Hematopoietic multipotent progenitor cell treated with erythropoietin and hydrocortisone succinate and interleukin-3 and kit ligand, for 8 days (in vitro differentiated cells): Measurements from ENCODE around the gene GALNT9.
"Not testable (repeated sequence)": the region's sequence is repeated elsewhere in the genome, so short reads cannot be mapped to it uniquely, and the experiment has no call there.

ENCODE experiments used
- DNase-seq: peaks from one replicate; pipeline ENCODE4 v3.0.0-alpha.2; 2015

GALNT9 gene

DNA sequence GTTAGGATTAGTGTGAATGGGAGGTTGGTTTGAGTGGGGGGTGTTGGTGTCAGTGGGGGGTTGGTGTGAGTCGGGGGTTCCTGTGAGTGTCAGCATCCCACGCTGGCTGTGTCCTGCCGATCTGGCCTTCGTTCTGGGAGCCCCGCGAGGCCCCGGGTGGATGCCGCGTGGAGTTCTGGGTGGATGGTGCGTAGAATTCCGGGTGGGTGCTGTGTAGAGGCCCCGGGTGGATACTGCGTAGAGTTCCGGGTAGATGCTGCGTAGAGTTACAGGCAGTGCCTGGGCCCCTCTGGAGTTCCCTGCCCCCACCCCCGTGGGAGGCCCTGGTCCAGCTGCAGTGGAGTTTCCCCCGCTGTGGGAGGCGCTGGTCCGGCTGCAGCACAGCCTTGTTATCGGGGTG lies 176.4 kb downstream of the GALNT9 start:
- no peak for DNase-seq

DNA sequence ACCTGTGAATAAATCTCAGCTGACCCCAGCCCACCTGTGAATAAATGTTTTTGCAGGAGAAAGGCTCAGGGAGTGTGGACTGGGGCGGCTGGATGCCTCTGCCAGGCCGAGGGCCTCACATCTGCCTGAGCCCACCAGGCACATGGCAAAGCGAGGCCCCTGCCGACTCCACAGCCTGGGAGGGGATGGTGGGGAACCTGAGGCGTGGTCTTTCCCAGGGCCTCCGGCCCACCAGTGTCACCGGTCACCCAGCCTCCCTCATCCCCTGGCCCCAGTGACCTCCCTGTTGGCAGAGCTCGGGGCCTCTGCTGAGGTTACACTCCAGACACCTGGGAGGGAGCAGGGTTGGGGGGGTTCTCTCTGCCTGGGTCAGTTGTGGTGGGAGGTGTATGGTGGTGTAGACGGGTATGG lies 177.0 kb downstream of the GALNT9 start:
- DNase-seq: no peak

DNA sequence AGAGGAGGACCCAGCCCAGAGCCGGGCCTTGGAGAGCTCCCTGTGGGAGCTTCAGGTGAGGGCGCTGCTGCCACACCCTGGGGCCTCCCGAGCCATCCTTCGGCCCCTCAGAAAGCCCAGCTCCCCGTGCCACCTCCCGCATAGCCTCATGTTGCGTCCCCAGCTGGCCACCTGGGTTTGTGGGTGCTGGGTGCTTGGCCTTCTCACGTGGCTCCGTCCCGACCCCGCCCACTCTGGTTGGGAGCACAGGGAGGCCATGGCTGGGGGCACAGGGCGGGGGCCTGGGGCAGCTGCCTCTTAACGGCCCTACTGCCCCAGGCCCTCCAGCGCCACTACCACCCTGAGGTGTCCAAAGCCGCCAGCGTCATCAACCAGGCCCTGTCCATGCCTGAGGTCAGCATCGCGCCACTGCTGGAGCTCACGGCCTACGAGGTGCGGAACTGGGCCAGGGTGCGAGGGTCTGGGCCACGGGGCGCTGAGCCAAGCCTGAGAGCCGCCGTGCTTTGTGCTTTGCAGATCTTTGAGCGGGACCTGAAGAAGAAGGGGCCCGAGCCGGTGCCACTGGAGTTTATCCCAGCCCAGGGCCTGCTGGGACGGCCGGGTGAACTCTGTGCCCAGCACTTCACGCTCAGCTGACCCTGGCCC lies 177.5 kb downstream of the GALNT9 start:
- no peak for DNase-seq

DNA sequence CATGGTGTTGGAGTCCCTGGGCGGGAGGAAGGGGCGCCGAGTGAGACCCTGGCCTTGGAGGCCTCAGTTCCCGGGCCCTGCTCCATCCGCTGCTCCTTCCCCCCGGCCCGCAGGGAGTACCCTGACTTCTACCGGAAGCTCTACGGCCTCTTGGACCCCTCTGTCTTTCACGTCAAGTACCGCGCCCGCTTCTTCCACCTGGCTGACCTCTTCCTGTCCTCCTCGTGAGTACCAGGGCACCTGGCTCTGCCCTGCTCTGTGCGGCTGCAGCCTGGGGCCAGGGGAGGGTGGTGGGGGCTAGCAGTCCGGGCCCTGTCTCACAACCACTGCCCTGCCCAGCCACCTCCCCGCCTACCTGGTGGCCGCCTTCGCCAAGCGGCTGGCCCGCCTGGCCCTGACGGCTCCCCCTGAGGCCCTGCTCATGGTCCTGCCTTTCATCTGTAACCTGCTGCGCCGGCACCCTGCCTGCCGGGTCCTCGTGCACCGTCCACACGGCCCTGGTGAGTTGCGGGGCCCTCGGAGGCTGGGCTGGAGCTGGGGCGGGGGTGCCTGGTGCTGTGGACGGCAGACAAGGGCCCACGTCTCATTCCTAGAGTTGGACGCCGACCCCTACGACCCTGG lies 178.1 kb downstream of the GALNT9 start:
- no peak for DNase-seq

DNA sequence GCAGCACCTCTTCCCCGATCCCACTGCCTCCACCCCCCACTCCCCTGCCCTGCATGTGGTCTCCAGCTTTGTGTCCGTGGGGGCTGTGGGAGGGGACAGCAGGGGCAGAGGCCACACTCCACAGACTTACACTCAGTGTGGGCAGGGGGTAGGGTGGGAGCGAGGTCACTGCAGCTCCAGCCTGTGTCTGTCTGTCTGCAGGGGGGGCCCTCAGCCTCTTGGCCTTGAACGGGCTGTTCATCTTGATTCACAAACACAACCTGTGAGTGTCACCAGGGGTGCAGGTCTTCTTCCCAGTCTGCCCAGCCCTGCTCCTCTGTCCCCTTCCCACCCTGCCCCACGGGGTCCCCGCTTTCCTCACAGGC lies 178.6 kb downstream of the GALNT9 start:
- DNase-seq: no peak

DNA sequence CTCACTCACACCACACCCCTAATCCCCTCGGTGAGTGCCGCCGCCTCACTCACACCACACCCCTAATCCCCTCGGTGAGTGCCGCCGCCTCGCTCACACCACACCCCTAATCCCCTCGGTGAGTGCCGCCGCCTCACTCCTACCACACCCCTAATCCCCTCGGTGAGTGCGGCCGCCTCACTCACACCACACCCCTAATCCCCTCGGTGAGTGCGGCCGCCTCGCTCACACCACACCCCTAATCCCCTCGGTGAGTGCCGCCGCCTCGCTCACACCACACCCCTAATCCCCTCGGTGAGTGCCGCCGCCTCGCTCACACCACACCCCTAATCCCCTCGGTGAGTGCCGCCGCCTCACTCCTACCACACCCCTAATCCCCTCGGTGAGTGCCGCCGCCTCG lies 179.9 kb downstream of the GALNT9 start:
- not testable (repeated sequence) for DNase-seq

DNA sequence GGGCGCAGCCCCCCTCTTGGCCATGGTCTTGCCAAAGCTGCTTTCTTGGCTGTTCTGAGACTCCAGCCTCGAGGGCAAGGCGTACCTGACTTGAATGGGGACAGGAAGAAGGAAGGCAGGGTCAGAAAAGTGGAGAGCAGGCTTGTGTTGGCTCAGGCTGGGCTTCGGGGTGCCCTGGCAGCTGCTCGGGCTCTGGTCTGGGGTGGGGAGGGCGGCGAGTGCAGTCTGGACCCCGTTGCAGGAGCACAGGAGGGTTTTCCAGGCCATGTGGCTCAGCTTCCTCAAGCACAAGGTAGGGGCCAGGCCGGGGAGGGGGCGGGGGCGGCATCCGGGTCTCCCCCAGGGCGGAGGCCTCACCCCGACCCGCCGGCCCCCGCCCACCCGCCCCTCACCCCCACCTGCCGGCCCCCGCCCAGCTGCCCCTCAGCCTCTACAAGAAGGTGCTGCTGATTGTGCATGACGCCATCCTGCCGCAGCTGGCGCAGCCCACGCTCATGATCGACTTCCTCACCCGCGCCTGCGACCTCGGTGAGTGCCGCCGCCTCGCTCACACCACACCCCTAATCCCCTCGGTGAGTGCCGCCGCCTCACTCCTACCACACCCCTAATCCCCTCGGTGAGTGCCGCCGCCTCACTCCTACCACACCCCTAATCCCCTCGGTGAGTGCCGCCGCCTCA lies 180.9 kb downstream of the GALNT9 start:
- DNase-seq: no peak

DNA sequence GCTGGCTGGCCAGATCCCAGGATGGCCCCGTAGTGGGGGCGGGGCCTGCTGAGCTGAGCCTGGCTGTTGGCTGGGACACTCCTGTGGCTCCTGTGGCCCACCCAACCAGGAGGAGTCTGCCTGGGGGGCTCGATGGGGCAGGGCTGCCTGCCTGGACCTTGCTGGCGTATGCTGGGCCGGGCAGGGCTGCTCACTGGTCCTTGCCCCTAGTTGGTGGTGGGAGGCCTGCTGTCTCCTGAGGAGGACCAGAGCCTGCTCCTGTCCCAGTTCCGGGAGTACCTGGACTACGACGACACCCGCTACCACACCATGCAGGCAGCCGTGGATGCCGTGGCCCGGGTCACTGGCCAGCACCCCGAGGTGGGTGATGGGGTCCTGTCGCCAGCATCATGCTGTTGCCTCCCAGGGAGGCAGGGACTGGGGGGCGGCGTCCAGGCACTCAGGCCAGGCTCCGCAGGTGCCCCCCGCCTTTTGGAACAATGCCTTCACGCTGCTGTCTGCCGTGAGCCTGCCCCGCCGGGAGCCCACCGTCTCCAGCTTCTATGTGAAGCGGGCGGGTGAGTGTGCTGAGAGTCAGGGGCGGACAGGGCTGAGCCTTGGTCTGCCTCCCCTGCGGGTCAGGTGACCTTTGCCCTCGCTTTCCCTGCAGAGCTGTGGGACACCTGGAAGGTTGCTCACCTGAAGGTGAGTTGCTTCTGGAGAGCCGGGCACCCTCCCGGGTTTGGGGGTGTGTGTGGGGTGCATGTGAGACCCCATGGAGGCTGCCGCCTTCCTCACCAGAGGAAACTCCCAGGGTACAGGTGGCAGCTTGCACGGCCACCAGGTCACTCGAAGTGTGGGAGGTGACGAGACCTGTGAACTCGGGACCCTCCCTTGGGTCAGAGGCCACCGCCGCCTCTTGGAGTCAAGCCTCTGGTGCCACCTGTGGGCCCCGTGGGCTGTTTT lies 181.7 kb downstream of the GALNT9 start:
- no peak for DNase-seq

DNA sequence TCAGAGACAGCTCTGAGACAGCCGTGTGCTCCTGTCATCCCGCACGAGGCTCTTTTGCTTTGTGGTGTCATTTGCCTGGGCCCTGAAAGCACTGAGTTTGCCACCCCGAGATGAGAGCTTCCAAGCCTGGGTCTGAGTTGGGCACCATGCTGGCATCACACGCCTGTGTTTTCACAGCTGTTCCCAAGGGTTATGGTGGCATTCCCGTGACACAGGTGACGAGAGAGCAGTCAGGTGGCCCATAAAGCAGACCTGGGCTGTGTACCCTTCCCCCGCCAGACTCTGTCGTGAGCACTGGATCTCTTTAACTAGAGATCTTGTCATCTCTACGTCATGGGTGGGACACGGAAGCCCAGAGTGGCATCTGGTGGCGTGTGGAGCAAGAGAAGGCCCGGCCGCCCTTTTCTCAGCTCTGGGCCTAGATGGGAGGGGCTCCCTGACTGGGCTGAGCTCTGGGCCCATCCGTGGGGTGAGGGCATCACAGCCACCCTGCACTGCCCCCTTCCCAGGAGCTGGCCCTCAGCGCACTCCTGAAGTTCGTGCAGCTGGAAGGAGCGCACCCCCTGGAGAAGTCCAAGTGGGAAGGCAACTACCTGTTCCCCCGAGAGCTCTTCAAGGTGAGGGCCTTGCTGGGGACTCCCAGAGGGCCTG lies 182.5 kb downstream of the GALNT9 start:
- DNase-seq: no peak
